UCSD-AML1 (cell line): ENCODE results near the gene CRYBB1.

Experiments used
- DNase-seq: peaks from one replicate; lab custom pipeline; 2025; ENCODE audit not compliant: unreplicated experiment; lab: John Stamatoyannopoulos, UW

The CRYBB1 gene

DNA sequence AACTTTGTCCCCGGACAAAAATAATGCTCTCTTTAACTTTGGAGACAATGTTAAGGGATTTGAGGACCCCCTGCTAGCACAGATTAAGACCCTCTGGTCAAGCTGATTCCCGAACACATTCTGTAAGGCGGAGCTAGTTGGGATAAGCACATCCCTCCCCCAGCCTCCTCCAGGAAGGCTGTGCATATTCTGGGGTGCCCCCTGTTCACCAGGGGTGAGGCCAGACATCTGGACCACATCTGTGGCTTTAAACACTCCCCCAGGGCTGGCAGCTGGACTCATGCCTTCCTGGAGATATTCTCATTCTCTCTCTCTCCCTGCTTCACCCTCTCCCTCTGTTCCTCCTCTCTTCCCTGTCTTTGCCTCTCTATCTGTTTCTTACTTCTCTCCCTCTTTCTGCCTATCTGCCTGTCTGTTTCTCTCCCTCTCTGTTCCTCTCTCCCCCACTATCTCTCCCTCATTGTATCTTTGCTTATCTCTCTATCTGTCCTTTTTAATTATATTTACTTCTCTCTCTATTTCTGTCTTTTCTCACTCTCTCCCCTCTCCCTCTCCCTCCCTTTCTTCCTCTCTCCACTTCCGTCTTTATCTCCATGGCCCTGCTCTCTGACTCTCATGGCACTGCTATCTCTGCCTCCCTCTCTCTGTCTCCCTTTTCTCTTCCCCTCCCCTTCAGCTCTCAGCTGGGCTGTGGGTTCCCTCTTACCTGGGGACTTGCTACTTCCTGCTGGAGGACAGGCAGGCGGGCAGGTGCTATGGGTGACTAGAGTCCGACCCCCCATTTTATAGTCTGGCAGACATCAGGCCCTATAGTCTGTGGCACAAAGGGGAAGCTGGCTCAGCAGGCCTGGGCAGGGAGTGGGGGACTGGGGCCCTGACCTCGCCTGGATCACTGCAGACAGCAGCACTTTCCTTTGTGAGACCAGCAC, at the start of gene CRYBB1:
Gene CRYBB1 (minus strand): TSS at position 757 of the 929 bp plus-strand sequence. CDS start 1,708 bp downstream, outside the sequence.
- peak; percentile 63 for DNase-seq

DNA sequence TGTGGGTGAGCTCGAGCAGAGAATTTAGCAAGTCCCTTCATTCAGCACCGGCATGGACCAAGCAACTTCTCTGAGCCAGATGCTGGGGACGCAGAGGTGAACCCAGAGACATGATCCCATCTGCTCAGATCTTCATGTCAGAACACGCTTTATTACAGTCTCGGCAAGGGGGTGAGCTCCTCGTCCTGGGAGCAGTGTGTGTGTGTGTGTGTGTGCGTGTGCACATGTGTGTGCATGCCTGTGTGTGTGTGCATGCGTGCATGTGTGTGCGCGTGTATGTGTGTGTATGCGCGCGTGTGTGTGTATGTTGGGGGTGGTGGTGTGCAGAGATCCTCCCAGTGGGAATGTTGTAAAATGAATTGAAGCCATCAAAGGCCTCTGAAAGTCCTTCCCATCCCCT, 49.3 kb upstream of the CRYBB1 start:
- no peak for DNase-seq

DNA sequence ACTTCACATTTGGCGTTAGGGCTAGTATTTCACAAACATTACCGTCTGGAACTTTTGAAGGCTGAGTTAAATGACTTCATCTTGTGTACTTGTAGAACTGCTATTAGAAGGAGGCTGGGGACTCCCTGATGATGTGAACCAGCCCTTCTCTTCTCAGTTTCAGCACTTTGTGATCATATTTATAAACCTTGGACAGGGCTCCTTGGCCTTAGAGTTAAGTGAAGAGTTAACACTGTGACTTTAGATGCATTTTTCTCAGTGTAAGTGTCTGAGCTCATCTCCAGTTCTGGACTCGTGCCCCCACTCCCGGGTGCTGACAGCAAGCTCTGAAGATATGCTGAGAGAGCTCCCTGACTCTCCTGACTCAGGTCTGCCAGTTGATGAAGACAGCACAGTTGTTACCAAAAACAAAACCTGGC, 48.0 kb upstream of the CRYBB1 start:
- DNase-seq = no peak

DNA sequence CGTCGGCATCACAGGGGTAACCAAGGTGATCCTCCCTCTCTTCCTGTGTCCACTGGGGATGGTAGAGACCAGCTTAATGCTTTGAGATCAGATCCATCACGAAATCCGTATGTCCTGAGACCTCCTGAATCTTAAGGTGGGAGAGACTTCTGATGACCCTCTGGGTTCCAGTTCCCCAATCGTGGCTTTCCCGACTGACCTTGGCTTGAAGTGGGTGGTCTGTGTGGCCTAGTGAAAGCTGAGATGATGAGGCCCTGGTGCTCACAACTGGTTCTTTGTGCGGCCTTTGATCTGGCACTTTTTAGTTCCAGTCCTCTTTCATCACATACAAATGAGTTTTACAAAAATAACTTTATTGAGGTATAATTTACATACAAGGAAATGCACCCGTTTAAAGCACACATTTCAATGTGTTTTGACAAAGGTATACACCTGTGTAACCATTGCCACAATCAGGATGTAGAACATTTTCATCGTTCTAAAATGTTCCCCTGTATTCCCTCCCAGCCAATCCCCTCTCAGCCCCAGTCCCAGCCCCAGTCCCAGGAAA, 45.6 kb upstream of the CRYBB1 start:
- no peak for DNase-seq

DNA sequence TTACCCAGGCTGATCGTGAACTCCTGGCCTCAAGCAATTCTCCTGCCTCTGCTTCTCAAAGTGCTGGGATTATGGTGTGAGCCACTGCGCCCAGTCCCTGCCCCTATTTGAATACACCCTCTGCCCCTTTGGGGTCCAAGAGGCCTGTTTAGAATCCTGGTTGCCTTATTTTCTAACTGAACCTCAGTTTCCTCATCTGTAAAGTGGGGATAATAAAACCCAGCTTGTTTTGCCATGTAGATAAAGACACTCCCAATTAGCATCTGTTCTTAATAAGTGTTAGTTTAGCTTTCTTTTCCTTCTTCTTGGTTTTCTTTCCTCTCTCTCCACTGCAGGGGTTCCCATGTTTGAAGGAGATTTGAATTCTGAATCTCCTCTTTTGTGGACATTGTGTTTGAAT, 44.3 kb upstream of the CRYBB1 start:
- DNase-seq = no peak

DNA sequence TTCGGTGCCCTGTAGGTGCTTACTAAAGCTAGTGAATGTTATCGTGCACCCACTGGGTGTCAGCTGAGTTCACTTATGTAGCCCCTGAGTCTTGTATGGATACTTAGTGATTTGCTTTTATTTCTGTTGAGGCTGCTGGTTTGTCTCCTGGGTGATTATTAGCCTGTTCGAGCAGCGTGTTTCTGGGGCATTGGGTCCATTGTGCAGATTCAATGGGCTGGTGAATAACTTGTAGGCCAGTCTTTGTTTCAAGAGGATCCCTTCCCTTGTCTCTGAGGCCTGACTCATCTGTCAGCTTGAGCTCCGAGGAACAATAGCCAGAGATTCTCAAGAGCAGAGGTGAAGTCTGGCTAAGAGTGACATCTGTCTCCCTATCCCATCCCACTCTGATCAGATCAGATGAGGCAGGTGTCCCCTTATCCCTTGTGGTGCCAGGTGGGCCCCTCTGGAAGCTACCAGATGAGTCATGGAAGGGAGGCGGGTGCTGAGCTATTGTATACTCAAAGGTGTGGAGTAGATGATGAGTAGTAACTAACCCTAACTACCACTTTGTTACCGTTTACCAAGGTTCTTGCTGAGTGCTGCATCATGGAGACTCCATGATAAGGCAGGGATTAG, 43.2 kb upstream of the CRYBB1 start:
- DNase-seq = no peak

DNA sequence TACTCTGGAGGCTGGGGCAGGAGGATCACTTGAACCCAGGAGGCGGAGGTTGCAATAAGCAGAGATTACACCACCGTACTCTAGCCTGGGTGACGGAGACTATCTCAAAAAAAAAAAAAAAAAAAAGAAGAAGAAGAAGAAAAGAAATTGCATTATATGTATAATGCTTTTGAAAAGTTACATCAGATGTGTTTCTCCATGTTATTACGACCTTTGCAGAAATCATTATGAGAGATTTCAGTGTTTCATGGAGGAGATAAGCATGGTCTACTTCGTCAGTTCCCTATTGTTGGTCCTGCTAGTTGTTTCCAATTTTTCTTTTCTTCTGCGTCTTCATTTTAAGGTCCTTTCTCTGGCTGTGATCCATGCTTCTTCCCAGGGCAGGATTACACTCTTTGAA, 42.5 kb upstream of the CRYBB1 start:
- no peak for DNase-seq

DNA sequence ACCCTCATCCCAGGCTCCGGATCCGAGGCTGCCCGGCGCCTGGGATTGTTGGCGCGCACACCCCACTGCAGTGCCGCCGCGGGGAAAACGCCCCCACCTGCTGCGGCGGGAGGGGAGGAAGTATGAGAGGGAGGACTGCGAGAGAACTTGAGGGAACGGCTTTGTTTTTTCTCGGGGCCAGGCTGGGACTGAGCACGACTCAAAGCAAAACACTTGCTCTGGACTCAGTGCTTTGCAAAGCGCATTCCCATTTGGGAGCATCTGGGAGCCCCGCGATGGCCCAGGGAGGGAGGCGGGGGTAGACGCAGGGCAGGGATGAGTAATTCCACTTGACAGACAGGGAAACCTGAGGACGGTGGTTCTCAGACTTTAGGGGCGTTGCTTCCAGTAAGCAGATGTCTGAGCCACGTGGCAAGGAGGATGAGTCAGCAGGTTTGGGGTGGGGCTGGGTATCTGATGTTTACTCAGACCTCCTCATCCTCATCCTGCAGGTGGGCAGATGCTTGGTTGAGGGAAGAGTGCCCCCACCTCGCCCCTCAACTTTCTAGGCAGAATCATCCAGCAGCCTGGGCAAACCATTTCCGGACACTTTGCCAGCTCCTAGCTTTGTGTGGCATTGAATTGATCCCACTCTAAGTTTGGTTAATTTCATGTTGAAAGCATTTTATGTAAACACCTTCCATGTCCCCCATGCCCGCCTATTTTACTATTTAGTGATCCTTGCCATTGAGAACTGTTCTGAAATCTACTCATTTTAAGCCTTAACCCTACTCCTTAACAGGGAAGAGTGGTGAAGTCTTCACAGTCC, 41.0 kb upstream of the CRYBB1 start:
- peak; percentile 51 for DNase-seq

DNA sequence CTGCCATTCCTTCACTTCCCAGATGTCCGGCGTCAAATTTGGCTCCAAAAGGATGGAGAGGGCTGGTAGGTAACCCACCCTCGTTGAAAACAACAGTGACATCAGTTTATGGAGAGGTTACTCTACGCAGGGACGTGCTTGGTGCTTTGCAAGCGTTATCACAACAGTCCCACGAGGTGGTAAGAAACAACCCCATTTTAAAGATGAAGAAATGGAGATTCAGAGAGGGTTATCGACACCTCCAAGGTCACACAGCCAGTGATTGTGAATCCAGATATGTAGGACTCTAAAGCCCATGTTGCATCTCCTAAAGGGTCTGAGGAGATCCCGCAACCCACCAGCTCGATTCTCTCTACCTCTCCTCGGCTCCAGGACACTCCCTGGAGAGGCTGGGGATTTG, 40.3 kb upstream of the CRYBB1 start:
- no peak for DNase-seq

DNA sequence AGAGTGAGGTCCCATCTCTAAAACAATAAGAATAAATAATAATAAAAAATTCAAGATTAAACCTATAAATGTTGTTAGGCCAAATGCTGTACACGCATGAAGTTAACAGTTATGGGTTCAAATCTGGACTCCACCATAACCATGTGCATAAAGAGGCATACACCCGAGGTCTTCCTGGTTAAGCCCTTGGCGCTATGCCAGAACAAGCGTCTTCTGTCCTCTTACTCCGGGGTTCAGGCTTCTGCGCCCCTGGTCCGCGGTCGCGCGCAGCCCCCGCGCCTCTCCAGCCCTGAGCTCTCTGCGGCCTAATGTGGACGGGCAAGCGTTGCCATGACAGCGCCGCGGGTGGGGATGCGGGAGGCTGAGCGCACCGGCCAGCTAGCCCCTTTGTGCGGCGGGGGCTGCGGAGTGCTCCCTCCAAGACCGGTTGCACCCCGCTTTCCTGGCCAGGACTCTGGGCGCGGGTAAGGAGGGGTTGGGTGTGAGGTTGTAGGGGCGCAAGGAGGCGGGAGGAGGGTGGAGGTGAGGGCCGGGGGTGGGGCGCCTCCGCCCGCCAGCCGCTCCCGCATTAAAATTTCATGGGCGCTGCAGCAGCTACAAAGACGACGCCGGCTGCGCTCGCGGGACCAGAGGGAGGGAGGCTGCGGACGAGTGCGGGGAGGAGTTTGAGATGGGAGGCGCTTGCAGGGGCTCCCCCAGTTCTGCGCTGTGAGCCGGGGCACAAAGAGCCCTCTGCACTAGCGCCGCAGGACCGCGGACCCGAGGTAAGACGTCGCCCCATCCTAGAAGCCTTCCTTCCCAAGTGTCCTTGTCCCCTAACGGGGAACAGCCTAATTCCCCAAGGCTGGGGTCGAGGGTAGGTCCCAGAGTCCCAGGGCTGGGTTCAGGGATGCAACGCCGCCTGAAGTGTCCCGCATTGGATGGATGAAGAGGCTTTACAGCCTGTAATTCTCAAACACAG, 39.3 kb upstream of the CRYBB1 start, which contains the start of gene MIAT:
Gene MIAT (plus strand): TSS at position 698 of the 961 bp plus-strand sequence.
- DNase-seq = no peak

DNA sequence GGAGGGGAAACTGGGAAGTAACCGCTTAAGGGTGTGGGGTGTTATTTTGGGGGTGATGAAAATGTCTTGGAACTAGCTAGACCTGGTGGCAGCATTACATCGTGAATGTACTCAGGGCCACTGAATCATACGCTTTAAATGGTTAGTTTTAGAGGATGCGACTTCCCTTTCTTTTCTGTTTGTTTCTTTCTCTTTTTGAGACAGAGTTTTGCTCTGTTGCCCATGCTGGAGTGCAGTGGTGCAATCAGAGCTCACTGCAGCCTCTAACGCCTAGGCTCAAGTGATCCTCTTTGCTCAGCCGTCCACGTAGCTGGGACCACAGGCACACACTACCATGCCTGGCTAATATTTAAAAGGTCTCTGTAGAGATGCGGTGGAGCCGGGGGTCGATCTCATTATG, 34.0 kb upstream of the CRYBB1 start:
- DNase-seq = no peak

DNA sequence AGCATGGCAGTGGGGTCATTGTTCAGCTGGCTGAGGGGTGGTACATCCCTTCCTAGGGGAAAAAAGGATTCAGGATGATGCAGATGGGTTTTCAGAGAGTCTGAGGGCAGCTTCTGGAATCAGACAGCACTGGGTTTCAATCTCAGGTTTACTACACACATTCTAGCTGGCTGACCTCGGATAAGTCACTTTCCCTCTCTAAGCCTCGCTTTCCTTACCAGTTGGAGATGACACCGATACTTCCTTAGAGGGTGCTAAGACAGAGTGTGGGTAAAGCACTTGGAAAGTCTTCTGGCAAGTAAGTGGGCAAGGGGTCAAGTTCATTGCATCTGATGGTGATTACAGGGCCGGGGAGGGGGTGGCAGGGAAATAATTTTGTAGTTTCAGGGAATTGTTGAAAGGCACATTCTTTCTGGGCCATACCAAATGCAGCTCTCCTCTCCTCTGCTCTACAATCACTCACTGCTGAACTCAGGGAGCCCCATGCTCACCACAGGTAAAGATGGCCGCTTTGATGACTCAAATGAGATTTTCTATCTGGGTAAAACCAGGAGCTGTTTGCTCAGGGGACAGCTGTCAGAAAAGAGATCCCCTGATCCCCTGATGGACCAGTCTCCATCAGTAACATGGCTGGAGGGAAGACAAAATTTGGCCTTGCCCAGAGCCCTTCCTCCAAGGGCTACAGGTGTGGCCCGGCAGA, 33.0 kb upstream of the CRYBB1 start:
- DNase-seq = no peak

DNA sequence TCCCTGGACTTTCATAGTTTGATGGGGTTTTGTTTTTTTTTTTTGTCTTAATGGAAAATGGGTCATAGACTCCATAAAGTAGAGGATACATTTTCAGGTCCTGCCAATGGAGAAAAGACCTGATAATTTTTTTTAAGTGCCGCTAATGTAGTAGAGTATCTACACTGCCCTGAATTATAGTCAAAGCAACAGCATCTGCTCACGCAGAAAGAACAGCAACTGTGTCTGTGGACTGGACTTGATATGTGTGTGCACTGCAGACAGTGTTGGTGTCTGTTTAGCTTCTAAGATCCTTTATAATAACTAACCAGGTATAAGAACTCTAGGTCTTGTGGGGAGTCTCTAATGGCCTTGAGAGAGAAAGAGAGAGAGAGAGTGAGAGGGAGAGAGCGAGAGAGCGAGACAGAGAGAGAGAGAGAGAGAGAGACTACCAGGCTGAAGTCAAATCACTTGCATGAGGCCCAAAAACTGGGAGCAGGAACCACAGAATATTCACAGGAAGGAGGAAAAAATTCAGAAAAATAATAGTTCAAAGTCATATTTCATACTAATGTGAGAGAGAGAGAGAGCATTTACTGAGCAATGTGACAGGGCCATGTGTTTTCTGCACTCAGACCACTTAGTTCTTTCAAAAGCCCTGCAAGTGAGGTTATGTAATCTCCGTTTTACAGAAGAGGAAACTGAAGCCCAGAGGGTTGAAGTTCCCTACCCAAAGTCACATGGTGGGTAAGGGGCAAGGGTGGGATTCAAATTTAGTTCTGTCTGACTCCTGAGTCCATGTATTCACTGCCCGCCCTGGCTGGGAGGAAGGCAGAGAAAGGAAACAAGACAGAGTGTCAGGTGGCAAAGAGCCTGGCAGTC, 30.9 kb upstream of the CRYBB1 start:
- peak; percentile 34 for DNase-seq

DNA sequence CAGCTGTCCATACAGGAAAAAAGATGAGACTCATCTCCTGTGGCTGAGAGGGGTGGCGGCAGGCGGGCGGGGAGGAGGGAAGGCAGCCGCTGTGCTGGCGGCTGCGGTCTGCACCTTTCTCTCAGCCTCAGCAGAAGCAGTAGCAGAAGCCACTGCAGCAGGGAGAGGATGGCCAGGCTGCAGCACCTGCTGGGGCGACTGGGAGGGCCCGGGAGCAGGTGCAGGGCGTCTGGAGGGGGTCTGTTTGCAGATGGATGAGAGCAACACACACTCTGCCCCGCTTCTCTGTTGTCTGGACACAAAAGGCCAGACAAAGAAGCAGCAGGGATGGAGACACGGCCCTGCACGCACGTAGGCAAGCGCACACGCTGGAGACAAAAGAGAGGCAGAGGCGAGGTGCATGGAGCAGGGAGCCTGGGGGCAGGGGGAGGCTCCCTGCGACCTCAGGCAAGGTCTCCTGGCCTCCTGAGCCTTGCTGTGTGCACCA, 30.2 kb upstream of the CRYBB1 start:
- DNase-seq = no peak

DNA sequence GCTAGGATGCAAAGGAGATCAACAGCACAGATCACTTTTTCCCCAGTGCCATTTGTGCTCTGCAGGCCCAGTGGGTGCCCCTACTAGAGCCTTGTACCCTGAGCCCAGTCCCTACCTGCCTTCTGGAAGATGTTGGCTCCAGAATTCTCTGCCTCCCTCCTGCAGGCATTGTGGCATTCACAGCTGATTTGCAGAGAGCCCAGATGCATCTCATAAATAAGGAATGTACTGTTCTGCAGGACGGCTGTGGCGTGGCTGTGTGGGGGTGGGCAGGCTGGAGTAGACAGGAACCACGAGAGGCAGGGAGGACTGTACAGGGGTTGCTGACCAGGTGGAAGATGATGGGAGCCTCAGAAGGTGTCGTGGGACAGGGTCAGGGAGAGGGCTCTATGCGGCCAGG, 28.3 kb upstream of the CRYBB1 start:
- DNase-seq = no peak

DNA sequence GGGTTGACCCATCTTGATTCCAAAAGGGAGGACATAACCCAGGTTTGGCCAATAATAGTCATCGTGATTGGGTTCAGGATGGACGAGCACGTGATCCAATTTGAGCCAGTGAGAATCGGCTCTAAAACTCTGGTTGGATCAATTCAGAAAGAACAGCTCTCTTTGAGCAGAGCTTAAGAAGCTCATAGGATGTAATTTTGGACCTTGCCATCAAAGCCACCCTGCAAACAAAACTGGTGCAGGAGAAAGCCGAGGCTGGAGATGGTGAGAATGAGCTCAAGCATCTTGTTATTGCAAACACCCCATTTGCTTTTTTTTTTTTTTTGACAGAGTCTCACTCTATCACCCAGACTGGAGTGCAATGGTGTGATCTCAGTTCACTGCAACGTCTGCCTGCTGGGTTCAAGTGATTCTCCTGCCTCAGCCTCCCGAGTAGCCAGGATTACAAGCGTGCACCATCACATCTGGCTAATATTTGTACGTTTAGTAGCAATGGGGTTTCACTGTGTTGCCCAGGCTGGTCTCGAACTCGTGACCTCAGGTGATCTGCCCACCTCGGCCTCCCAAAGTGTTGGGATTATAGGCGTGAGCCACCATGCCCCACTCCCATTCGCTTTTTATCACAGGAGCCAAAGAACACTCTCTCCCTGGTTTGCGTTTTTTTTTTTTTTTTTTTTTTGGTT, 25.7 kb upstream of the CRYBB1 start:
- DNase-seq = no peak

DNA sequence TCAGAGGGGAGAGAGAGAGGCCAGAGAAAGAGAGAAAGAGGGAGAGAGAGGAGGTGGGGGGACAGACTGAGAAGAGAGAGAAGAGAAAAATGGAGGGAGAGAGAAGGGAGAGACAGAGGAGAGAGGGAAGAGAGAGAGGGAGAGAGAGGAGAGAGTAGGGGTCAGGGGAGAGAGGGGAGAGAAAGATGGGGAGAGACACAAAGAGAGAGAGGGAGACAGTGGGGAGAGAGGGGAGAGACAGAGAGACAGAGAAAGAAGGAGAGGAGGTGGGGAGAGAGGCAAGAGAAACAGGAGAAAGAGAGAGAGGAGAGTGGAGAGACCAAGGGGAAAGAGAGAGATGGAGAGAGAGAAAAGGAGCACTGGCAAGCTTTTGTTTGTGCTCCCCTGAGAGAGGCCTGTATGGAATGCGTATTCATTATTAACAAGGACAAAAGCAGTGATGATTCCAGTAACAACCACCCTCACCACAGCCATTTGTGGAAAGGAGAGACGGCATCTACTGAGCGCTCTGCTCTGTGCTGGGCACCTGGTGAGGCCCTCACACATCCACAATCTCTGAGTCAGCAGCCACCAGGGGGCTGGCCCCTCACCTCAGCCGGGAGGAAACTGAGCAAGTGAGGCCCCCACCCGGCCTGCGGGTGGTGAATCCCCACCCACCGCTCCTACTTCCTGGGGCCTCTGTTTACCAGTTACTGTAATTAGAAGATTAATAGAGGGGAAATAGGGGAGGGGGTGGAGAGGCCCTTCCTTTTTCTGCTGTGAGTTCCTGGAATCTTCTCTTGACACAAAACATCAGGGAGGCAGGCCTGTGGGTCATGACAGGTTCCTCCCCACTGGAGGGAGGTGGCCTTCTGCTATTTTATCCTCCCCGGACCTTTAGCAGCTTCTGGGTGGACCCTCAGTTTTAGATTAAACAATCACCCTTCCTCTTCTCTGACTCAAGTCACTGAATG, 24.9 kb upstream of the CRYBB1 start:
- DNase-seq = peak; percentile 88
